ENCODE data around the gene AHRR. TPM values are rescaled to one million over a fixed set of nuclear protein-coding genes. Genes with fewer than 3 reads are reported as not detected.

The AHRR gene
- total RNA-seq, 1 experiment from 2014 or later, result 2.2 TPM

- no peak overlapping the region for H3K14ac ChIP-seq (ENCODE audit: insufficient read depth, low read length)
- H2BK12ac ChIP-seq (ENCODE audit: insufficient read length, low read depth, low read length), result no peak overlapping the region
- H3K9me3 Mint-ChIP-seq, result peaks cover 2 to 3% of the 10 kb centered on the region in 2 experiments; a peak in 2 of 5 replicates
- no peak overlapping the region for H2BK15ac ChIP-seq (ENCODE audit: low read depth, low read length)
- no peak overlapping the region for H3K9ac ChIP-seq (ENCODE audit: extremely low read depth, insufficient read length, low read length)
- H2AK5ac ChIP-seq (ENCODE audit: insufficient read length, low read length), result no peak overlapping the region
- H3K4me3 Mint-ChIP-seq, result no peak overlapping the region
- H4K91ac ChIP-seq (ENCODE audit: insufficient read length, low read depth, low read length), result no peak overlapping the region
- H3K56ac ChIP-seq (ENCODE audit: insufficient read length, low read depth, low read length), result no peak overlapping the region
- H3K23ac ChIP-seq (ENCODE audit: insufficient read length, low read depth, low read length), result no peak overlapping the region
- H3K79me1 ChIP-seq (ENCODE audit: insufficient read depth, low read depth, low read length, poor library complexity, severe bottlenecking), result peaks cover 10% of the 10 kb centered on the region
- H3K27ac Mint-ChIP-seq, result no peak overlapping the region
- peaks cover 40 to 50% (median 50%) of the 10 kb centered on the region in 3 experiments for H3K36me3 Mint-ChIP-seq (ENCODE audit: insufficient read depth in 1 of 3, low read depth in 3 of 3)
- H3K9me3 ChIP-seq (ENCODE audit: control insufficient read depth, low read depth, low read length), result no peaks in the 10 kb centered on the region
- no peak overlapping the region for H4K5ac ChIP-seq (ENCODE audit: insufficient read length, low read depth, low read length)
- no peak overlapping the region for H3T11ph ChIP-seq (ENCODE audit: low read length)
- H3K4me1 ChIP-seq (ENCODE audit: insufficient read depth, low read length), result no peaks in the 10 kb centered on the region
- peaks cover 8 to 10% of the 10 kb centered on the region in 2 experiments; a peak in 3 of 4 replicates for H3K4me1 Mint-ChIP-seq
- peaks cover 5% of the 10 kb centered on the region for H3K27me3 Mint-ChIP-seq (ENCODE audit: low read depth)
- no peak overlapping the region for H3K4me2 ChIP-seq (ENCODE audit: insufficient read depth, insufficient read length, low read length)
- H2BK5ac ChIP-seq (ENCODE audit: insufficient read length, low read length), result no peak overlapping the region
- DNase-seq, result peak; percentile 12
- peaks cover 12% of the 10 kb centered on the region for H3K23me2 ChIP-seq (ENCODE audit: insufficient read length, low read depth, low read length, poor library complexity, severe bottlenecking)
- no peak overlapping the region for H3K18ac ChIP-seq (ENCODE audit: insufficient read length, low read depth, low read length)
- H3K79me2 ChIP-seq (ENCODE audit: insufficient read depth, low read length), result peaks cover 6% of the 10 kb centered on the region; the same call in 1 of the 2 replicates
- no peak overlapping the region for H4K8ac ChIP-seq (replicated peaks; ENCODE audit: insufficient read length, low read depth, low read length)
- H3K27me3 ChIP-seq (ENCODE audit: insufficient read depth, low read length), result no peaks in the 10 kb centered on the region
- H2BK20ac ChIP-seq (ENCODE audit: low read depth, low read length, poor library complexity, severe bottlenecking), result no peak overlapping the region
- no peak overlapping the region for H2BK120ac ChIP-seq (ENCODE audit: low read depth, low read length, poor library complexity, severe bottlenecking)
- H4K20me1 ChIP-seq (ENCODE audit: control insufficient read depth, insufficient read depth, insufficient read length), result no peaks in the 10 kb centered on the region
- no peak overlapping the region for H3K4ac ChIP-seq (ENCODE audit: low read depth, low read length)
- no CpG with 5 or more reads among the region's 19 CpGs for WGBS (ENCODE audit: extremely low coverage, insufficient read length, low lambda C conversion rate)
- H3K27ac ChIP-seq (ENCODE audit: insufficient read length, low read depth, low read length), result no peak overlapping the region
- H2AFZ ChIP-seq (ENCODE audit: low read length), result no peak overlapping the region
- no peak for TF ChIP-seq CTCF (conservative IDR thresholded peaks at IDR 0.05)
Measured at GRCh38 chr5:446066-446882, 124.8 kb downstream of the AHRR start.
